K562 (cell line): ENCODE results near the gene LIMS3. TPM values are rescaled to one million over a fixed set of nuclear protein-coding genes. Genes with fewer than 3 reads are reported as not detected.
A peak's percentile ranks its signal among the peaks of the same experiment; 100 is the strongest.
"Not testable (repeated sequence)": the region's sequence is repeated elsewhere in the genome, so short reads cannot be mapped to it uniquely, and the experiment has no call there.

Experiments
- ATAC-seq: fragments of 200-7000 bp; cut with Tn5 transposase; 3 replicates; pipeline ENCODE4 v1.9.1; 2020; ENCODE audit warnings: moderate library complexity
- BruUV-seq: library from RNA; stranded (reverse); fragments of 400-500 nt; replicated peaks from 2 replicates; lab custom pipeline; 2021; lab: Mats Ljungman, UMichigan
- CTCF ChIA-PET: fragments of 300-600 bp; formaldehyde crosslinking; extraction: SDS; loops from one replicate; lab custom pipeline; 2021; ENCODE audit warnings: low intra/inter-chr PET ratio; lab: Yijun Ruan, JAX
- POLR2A ChIA-PET: fragments of 300-600, 350-650 bp; sonication (Branson Sonifier 250); formaldehyde crosslinking; extraction: SDS; loops from one replicate; lab custom pipeline; 2021; ENCODE audit warnings: antibody characterized with exemption, inconsistent platforms; lab: Yijun Ruan, JAX
- DNase-seq, 4 experiments: peaks; one replicate each; pipeline versions ENCODE4 v3.0.0 to v3.0.0-alpha.2; 2011 to 2018; ENCODE audit warnings: low spot score in 3 of 4, mixed read lengths in 3 of 4; ENCODE audit errors: extremely low read depth in 1 of 4
- FAIRE-seq: peaks from 2 replicates; lab custom pipeline; 2011; peaks lifted over from hg19 to GRCh38; lab: Jason Lieb, UNC
- H2AFZ ChIP-seq: 2 replicates; pipeline ENCODE4 v1.6.0; 2011; ENCODE audit warnings: low read depth, low read length, control low read depth, inconsistent platforms
- H3K27ac ChIP-seq: fragments of 200-600 bp; 3 replicates; pipeline ENCODE4 v1.8.0; 2011; ENCODE audit warnings: low read depth, mild to moderate bottlenecking, control low read depth, inconsistent platforms, low read length, moderate library complexity, mixed read lengths; ENCODE audit errors: extremely low read depth
- H3K27me3 ChIP-seq, 2 experiments: fragments of 300-600 bp in 1 of 2; 2 replicates in 1 of 2; 3 replicates in 1 of 2; pipeline versions ENCODE4 v1.6.0 to v1.8.0; 2011; ENCODE audit warnings: inconsistent platforms in 2 of 2, low read length in 2 of 2, mild to moderate bottlenecking in 1 of 2, mixed read lengths in 1 of 2, moderate library complexity in 1 of 2; ENCODE audit not compliant: control insufficient read depth in 2 of 2, insufficient read depth in 2 of 2
- H3K36me3 ChIP-seq: fragments of 300-600 bp; 3 replicates; pipeline ENCODE4 v1.8.0; 2011; ENCODE audit warnings: mild to moderate bottlenecking, low read length, inconsistent platforms; ENCODE audit not compliant: control insufficient read depth, insufficient read depth
- H3K4me1 ChIP-seq, 2 experiments: fragments of 200-600 bp in 1 of 2; replicated peaks in 1 of 2; 2 replicates in 1 of 2; 3 replicates in 1 of 2; pipeline versions ENCODE4 v1.5.1 to v1.8.0; 2011; ENCODE audit warnings: inconsistent platforms in 2 of 2, low read length in 2 of 2, mild to moderate bottlenecking in 1 of 2, mixed read lengths in 1 of 2, moderate library complexity in 1 of 2; ENCODE audit not compliant: control insufficient read depth in 2 of 2, insufficient read depth in 2 of 2
- H3K4me2 ChIP-seq: 2 replicates; pipeline ENCODE4 v1.6.1; 2011; ENCODE audit warnings: low read length, control low read depth, inconsistent platforms, mixed read lengths; ENCODE audit not compliant: insufficient read depth
- H3K4me3 ChIP-seq: fragments of 200-600 bp; sonication (generic), shearing (Covaris generic); 2 replicates; pipeline ENCODE4 v1.5.1; 2016; ENCODE audit warnings: control low read depth, inconsistent platforms
- H3K79me2 ChIP-seq: fragments of 200-600 bp; 3 replicates; pipeline ENCODE4 v1.8.0; 2011; ENCODE audit warnings: low read length, inconsistent platforms; ENCODE audit not compliant: control insufficient read depth, insufficient read depth
- H3K9ac ChIP-seq, 2 experiments: 2 replicates each; pipeline versions ENCODE4 v1.6.0 to v1.6.1; 2011; ENCODE audit warnings: low read depth in 2 of 2, low read length in 2 of 2, control low read depth in 1 of 2, inconsistent platforms in 1 of 2, mild to moderate bottlenecking in 1 of 2, mixed read lengths in 1 of 2; ENCODE audit not compliant: insufficient read depth in 1 of 2
- H3K9me1 ChIP-seq: one replicate; pipeline ENCODE4 v1.6.0; 2011; ENCODE audit warnings: inconsistent platforms, mild to moderate bottlenecking, low read length, moderate library complexity; ENCODE audit not compliant: control insufficient read depth, insufficient read depth
- H3K9me3 ChIP-seq: replicated peaks from 2 replicates; pipeline ENCODE4 v1.5.1; 2011; ENCODE audit warnings: low read depth, low read length, inconsistent platforms; ENCODE audit not compliant: control insufficient read depth, insufficient read depth
- H4K20me1 ChIP-seq: replicated peaks from 2 replicates; pipeline ENCODE4 v1.6.1; 2011; ENCODE audit warnings: low read length, inconsistent platforms, mixed read lengths; ENCODE audit not compliant: control insufficient read depth, insufficient read depth
- WGBS: fragments of 100-300 bp; shearing (Covaris generic); methylation state at CpG from one replicate; pipeline ENCODE4 v1.1.6; 2016; ENCODE audit warnings: low coverage, mixed read lengths; ENCODE audit not compliant: insufficient coverage; ENCODE audit errors: missing lambda C conversion rate; 5-methylcytosine and 5-hydroxymethylcytosine counted together
- in situ Hi-C: fragments of 300-500 bp; cut with MboI; formaldehyde crosslinking; loops from 4 replicates; pipeline ENCODE4 v1.15.0; 2018; ENCODE audit warnings: inconsistent platforms, mixed read lengths
- intact Hi-C: fragments of 100-400 bp; cut with micrococcal nuclease; formaldehyde crosslinking; loops from 2 replicates; pipeline ENCODE4 v1.14.2; 2022
- polyA plus RNA-seq, 8 experiments: library from polyadenylated mRNA; depleted of rRNA in 4 of 8; stranded (reverse) in 5 of 8; unstranded in 3 of 8; fragments of >200 nt; fragmentation: Nextera tagmentation in 2 of 8; fragmentation: Illumina TruSeq in 1 of 8; extraction: Ambion mirVana in 2 of 8; extraction: Trizol in 1 of 8; gene quantifications; 2 replicates each; pipeline versions ENCODE4 v1.2.1 to v1.2.3, GENCODE V29; 2011 to 2014; ENCODE audit warnings: inconsistent platforms in 1 of 8, missing spikeins in 1 of 8
- total RNA-seq, 7 experiments: library from RNA; depleted of rRNA in 6 of 7; stranded (reverse); fragments of >200 nt in 6 of 7; fragmentation: Illumina TruSeq in 2 of 7; extraction: Trizol in 2 of 7; gene quantifications; 2 replicates each; pipeline versions ENCODE4 v1.2.1 to v1.2.3, GENCODE V29; 2011 to 2021; ENCODE audit warnings: low replicate concordance in 1 of 7

The LIMS3 gene
- total and polyA plus RNA-seq, 9 of the 15 experiments (the other 6 are each of a cell fraction or from before 2014, with no cell fraction given), result 0.36 to 4.5 (median 1.8) TPM

- CTCF ChIA-PET, in situ Hi-C loops, H3K36me3 ChIP-seq, H3K9ac ChIP-seq, H3K79me2 ChIP-seq, H2AFZ ChIP-seq, H3K4me2 ChIP-seq, ATAC-seq, intact Hi-C loops, H3K4me3 ChIP-seq, H3K4me1 ChIP-seq, H3K27me3 ChIP-seq, BruUV-seq, H3K9me3 ChIP-seq, H4K20me1 ChIP-seq, DNase-seq, H3K27ac ChIP-seq, H3K9me1 ChIP-seq, FAIRE-seq, POLR2A ChIA-PET: not testable (repeated sequence)
- no CpG with 5 or more reads among the region's 7 CpGs for WGBS
These were observed 23.3 kb downstream of the LIMS3 start for GRCh38 chr2:109921543-109922384.

GRCh38 chr2:109924481-109924880 is 26.0 kb downstream of the LIMS3 start:
- no CpG with 5 or more reads among the region's 2 CpGs for WGBS
- DNase-seq, H3K9me3 ChIP-seq, H3K9ac ChIP-seq, FAIRE-seq, H3K9me1 ChIP-seq, H3K4me2 ChIP-seq, BruUV-seq, H2AFZ ChIP-seq, POLR2A ChIA-PET, intact Hi-C loops, CTCF ChIA-PET, H3K27ac ChIP-seq, ATAC-seq, H3K36me3 ChIP-seq, in situ Hi-C loops, H3K4me1 ChIP-seq, H3K4me3 ChIP-seq, H3K27me3 ChIP-seq, H4K20me1 ChIP-seq, H3K79me2 ChIP-seq: not testable (repeated sequence)

- H4K20me1 ChIP-seq, H3K79me2 ChIP-seq, H3K9ac ChIP-seq, in situ Hi-C loops, ATAC-seq, H3K4me3 ChIP-seq, H3K4me2 ChIP-seq, FAIRE-seq, intact Hi-C loops, DNase-seq, H3K9me1 ChIP-seq, H3K27me3 ChIP-seq, H3K4me1 ChIP-seq, H3K36me3 ChIP-seq, BruUV-seq, H3K27ac ChIP-seq, H3K9me3 ChIP-seq, POLR2A ChIA-PET, CTCF ChIA-PET, H2AFZ ChIP-seq: not testable (repeated sequence)
- no CpG with 5 or more reads among the region's 4 CpGs for WGBS
These were observed 29.3 kb downstream of the LIMS3 start for GRCh38 chr2:109927803-109928202.

- H3K27ac ChIP-seq, H3K4me1 ChIP-seq, H2AFZ ChIP-seq, H3K4me2 ChIP-seq, H3K79me2 ChIP-seq, H3K36me3 ChIP-seq, H3K27me3 ChIP-seq, ATAC-seq, H3K9me1 ChIP-seq, H3K9ac ChIP-seq, in situ Hi-C loops, DNase-seq, H3K4me3 ChIP-seq, CTCF ChIA-PET, intact Hi-C loops, POLR2A ChIA-PET, H4K20me1 ChIP-seq, H3K9me3 ChIP-seq, BruUV-seq: not testable (repeated sequence)
- no CpG with 5 or more reads among the region's 1 CpG for WGBS
- FAIRE-seq, result peak; percentile 26
These were observed 30.7 kb downstream of the LIMS3 start for GRCh38 chr2:109929222-109929621.
